Lung (tissue), 12 donors: ENCODE results near the gene SPIRE2. TPM values are rescaled to one million over a fixed set of nuclear protein-coding genes. Genes with fewer than 3 reads are reported as not detected.

ENCODE experiments used
- ATAC-seq: fragments of 200-7000 bp; cut with Tn5 transposase; one replicate; pipeline ENCODE4 v1.9.1; 2020; ENCODE audit warnings: moderate number of reproducible peaks; ENCODE audit not compliant: insufficient read depth, low FRiP score
- DNase-seq, 3 donors: peaks; one replicate each; pipeline ENCODE4 v3.0.0-alpha.2; 2013 to 2017
- H3K27ac ChIP-seq, 2 donors: one replicate each; pipeline ENCODE4 v1.5.1; 2013; ENCODE audit warnings: mild to moderate bottlenecking in 2 of 2, moderate library complexity in 2 of 2, control low read depth in 1 of 2, inconsistent platforms in 1 of 2, low read depth in 1 of 2, low read length in 1 of 2
- H3K27me3 ChIP-seq, 3 donors: one replicate each; pipeline ENCODE4 v1.5.1; 2013; ENCODE audit warnings: low read length in 2 of 3; ENCODE audit not compliant: control insufficient read depth in 3 of 3, insufficient read depth in 3 of 3
- H3K36me3 ChIP-seq, 4 donors: one replicate each; pipeline ENCODE4 v1.5.1; 2013; ENCODE audit warnings: low read length in 4 of 4, mild to moderate bottlenecking in 1 of 4, moderate library complexity in 1 of 4; ENCODE audit not compliant: control insufficient read depth in 4 of 4, insufficient read depth in 4 of 4
- H3K4me1 ChIP-seq, 5 donors: one replicate each; pipeline ENCODE4 v1.5.1; 2013; ENCODE audit warnings: low read length in 5 of 5, mild to moderate bottlenecking in 2 of 5, moderate library complexity in 1 of 5; ENCODE audit not compliant: control insufficient read depth in 5 of 5, insufficient read depth in 5 of 5
- H3K4me3 ChIP-seq: one replicate; pipeline ENCODE4 v1.5.1; 2013; ENCODE audit warnings: mild to moderate bottlenecking, control low read depth, moderate library complexity
- H3K9ac ChIP-seq, 2 donors: one replicate each; pipeline ENCODE4 v1.5.1; 2013; ENCODE audit warnings: low read length in 2 of 2, control low read depth in 1 of 2; ENCODE audit not compliant: insufficient read depth in 1 of 2
- H3K9me3 ChIP-seq, 4 donors: one replicate each; pipeline ENCODE4 v1.5.1; 2013; ENCODE audit warnings: low read length in 3 of 4, mild to moderate bottlenecking in 1 of 4, moderate library complexity in 1 of 4; ENCODE audit not compliant: control insufficient read depth in 4 of 4, insufficient read depth in 3 of 4
- WGBS, 2 donors: extraction: QIAGEN DNeasy Blood & Tissue Kit; methylation state at CpG; one replicate each; pipeline ENCODE4 v1.1.7; 2013; 5-methylcytosine and 5-hydroxymethylcytosine counted together
- polyA plus RNA-seq, 2 donors: library from polyadenylated mRNA; stranded (reverse); fragments of 200-250 nt; gene quantifications; one replicate each; pipeline ENCODE4 v1.2.1, GENCODE V29; 2013
- total RNA-seq, 2 donors: library from RNA; depleted of rRNA in 1 of 2; stranded (reverse); fragments of >200 nt in 1 of 2; gene quantifications; one replicate each; pipeline ENCODE4 v1.2.1, GENCODE V29; 2014 to 2021
- TF ChIP-seq, protein P1 (sequence below): IDR thresholded peaks from 2 replicates; pipeline ENCODE4 v1.5.1; 2012; ENCODE audit warnings: mild to moderate bottlenecking; ENCODE audit errors: control extremely low read depth, extremely low read depth
- donor health status: control.
- donor health status: control.
- donor health status: Bipolar disorder and iron deficiency.
- donor health status: healthy.
- donor health status: DM: yes; HTN: yes; CAD: no.

SPIRE2 gene
- total and polyA plus RNA-seq, 4 donors = 3.3 to 12.0 (median 8.0) TPM

DNA sequence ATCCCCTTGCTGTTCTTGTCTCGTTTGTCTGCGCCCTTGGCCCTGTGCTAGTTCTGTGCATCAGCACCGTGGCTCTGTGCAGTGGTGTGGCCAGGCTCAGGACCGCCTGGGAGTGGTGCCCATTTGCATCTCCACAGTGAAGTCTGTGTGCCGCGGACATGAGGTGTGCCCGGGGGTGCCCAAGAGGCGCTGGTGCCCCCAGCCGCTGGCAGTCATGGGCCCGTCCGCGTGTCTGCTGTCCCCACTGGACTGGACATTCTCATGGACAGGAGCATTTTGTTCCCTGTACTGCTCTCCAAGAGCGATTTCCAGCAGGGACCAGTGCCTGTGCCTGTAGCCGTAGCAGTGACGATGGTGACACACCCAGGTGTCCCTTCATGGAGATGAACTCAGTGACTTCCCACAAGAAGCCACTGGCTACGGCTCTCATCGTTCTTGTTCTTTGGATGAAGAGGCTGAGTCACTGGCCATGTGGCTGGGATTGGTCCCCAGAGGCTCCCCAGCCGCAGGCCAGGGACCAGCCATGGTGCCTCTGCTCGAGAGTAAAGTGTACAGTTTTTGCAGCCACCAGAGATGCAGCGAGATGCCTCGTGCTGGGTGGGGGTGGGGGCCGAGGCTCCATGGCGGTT lies 77.3 kb downstream of the SPIRE2 start:
- TF ChIP-seq, protein P1, sequence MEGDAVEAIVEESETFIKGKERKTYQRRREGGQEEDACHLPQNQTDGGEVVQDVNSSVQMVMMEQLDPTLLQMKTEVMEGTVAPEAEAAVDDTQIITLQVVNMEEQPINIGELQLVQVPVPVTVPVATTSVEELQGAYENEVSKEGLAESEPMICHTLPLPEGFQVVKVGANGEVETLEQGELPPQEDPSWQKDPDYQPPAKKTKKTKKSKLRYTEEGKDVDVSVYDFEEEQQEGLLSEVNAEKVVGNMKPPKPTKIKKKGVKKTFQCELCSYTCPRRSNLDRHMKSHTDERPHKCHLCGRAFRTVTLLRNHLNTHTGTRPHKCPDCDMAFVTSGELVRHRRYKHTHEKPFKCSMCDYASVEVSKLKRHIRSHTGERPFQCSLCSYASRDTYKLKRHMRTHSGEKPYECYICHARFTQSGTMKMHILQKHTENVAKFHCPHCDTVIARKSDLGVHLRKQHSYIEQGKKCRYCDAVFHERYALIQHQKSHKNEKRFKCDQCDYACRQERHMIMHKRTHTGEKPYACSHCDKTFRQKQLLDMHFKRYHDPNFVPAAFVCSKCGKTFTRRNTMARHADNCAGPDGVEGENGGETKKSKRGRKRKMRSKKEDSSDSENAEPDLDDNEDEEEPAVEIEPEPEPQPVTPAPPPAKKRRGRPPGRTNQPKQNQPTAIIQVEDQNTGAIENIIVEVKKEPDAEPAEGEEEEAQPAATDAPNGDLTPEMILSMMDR = no peak
- no peaks in the 10 kb centered on the region for H3K27me3 ChIP-seq
- H3K9me3 ChIP-seq = no peaks in the 10 kb centered on the region
- H3K4me3 ChIP-seq = no peak overlapping the region
- H3K36me3 ChIP-seq = peaks cover 12 to 72% (median 31%) of the 10 kb centered on the region in 4 donors
- no peak overlapping the region for H3K27ac ChIP-seq
- ATAC-seq (no peak), DNase-seq (no peak)
- H3K4me1 ChIP-seq = no peaks in the 10 kb centered on the region
- H3K9ac ChIP-seq = no peak overlapping the region
- WGBS, 2 donors = 95% methylated on average over 23 of the region's 23 CpGs

DNA sequence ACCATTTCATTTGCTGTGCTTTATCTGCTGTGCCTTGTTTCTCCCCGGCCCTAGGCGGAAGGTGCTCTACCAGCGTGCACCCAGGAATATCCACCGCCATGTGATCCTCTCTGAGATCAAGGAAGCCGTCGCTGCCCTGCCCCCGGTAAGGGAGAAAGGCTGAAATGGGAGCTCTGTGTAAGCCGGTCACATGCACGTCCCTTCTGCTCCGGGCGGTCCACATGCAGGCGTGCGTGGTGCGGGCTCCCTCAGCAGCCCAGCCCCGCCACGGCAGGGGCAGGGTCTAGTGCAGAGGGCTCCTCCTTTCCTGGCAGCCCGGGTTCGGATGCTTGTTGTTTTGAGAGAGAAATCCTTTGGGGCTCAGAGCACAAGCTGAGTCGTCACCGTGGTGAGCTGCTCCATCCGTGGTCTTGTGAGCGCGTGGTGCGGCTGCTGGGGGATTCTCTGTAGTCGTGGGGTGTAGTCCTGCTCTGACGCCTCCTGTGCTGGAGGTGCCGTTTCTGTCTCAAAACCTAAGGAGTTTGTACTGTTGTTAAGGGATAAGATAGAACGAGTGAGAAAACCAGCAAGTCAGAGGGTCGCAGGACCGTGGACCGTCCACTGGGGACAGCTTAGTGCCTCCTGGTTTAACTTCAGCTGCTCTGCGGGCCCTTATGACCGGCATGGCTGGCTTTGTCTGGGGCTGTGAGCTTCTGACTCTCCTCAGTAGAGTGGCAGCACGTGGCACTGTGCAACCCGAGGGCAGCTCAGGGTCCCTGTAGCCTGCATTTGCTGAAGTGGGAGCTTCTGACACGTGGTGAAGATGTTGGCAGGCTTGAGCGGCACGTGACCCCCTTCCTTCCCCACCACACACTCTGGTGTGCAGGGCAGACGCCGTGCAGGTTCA lies 78.1 kb downstream of the SPIRE2 start:
- WGBS, 2 donors = 97% methylated on average over 40 of the region's 40 CpGs
- DNase-seq (no peak), ATAC-seq (no peak)

DNA sequence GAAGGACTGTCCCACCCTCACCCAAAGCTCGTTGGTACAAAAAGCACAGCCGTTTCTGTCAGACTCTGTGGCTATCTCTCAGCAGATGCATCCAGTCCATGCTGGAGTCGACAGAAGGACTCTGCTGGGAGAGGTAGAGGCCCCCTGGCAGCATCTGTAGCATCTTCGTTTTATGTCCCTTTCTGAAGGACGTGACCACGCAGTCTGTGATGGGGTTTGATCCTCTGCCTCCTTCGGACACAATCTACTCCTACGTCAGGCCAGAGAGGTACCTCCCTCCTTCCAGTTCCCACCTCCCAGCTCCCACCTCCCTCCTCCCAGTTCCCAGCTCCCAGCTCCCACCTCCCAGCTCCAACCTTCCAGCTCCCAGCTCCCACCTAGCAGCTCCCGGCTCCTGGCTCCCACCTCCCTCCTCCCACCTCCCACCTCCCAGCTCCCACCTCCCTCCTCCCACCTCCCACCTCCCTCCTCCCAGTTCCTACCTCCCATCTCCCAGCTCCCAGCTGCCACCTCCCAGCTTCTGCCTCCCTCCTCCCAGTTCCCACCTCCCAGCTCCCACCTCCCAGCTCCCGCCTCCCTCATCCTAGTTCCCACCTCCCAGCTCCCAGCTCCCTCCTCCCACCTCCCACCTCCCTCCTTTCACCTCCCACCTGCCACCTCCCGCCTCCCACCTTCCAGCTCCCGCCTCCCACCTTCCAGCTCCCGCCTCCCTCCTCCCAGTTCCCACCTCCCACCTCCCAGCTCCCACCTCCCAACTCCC lies 79.0 kb downstream of the SPIRE2 start:
- no peak overlapping the region for H3K4me3 ChIP-seq
- H3K27ac ChIP-seq = no peak overlapping the region
- no peaks in the 10 kb centered on the region for H3K4me1 ChIP-seq
- H3K36me3 ChIP-seq = peaks cover 12 to 78% (median 27%) of the 10 kb centered on the region in 4 donors
- 97 to 98% methylated on average over 13 of the region's 13 CpGs for WGBS, 2 donors
- DNase-seq (no peak), ATAC-seq (no peak)
- TF ChIP-seq, protein P1 = no peak
- no peaks in the 10 kb centered on the region for H3K9me3 ChIP-seq
- H3K9ac ChIP-seq = no peak overlapping the region
- H3K27me3 ChIP-seq = no peaks in the 10 kb centered on the region

More for the DNA sequence above, 78.1 kb downstream of the SPIRE2 start:
- H3K27me3 ChIP-seq = no peaks in the 10 kb centered on the region
- no peaks in the 10 kb centered on the region for H3K9me3 ChIP-seq
- no peak overlapping the region for H3K27ac ChIP-seq
- H3K4me3 ChIP-seq = no peak overlapping the region
- H3K36me3 ChIP-seq = peaks cover 12 to 73% (median 27%) of the 10 kb centered on the region in 4 donors
- TF ChIP-seq, protein P1 = no peak
- H3K4me1 ChIP-seq = no peaks in the 10 kb centered on the region
- no peak overlapping the region for H3K9ac ChIP-seq
